HepG2 (cell line): ENCODE measurements around the gene KCNJ1.

ENCODE experiments used
- CBX2 ChIP-seq, 2 experiments: fragments of 200-600 bp in 1 of 2; sonication (generic); formaldehyde crosslinking in 1 of 2; IDR thresholded peaks; 2 replicates each; pipeline versions ENCODE4 v1.7.0 to v1.8.1; 2018 to 2022; ENCODE audit warnings: low read depth in 2 of 2, low read length in 1 of 2, mild to moderate bottlenecking in 1 of 2, missing genetic modification reagents in 1 of 2
- MIER2 ChIP-seq: IDR thresholded peaks from 2 replicates; pipeline ENCODE4 v1.6.1; 2016; ENCODE audit warnings: missing biosample characterization, missing genetic modification reagents
- TF ChIP-seq, protein P1 (sequence below): sonication (generic); formaldehyde crosslinking; IDR thresholded peaks from 2 replicates; pipeline ENCODE4 v1.5.0; 2020; ENCODE audit warnings: mild to moderate bottlenecking, missing genetic modification reagents, moderate library complexity
- TF ChIP-seq, protein P2 (sequence below): sonication (generic); formaldehyde crosslinking; IDR thresholded peaks from 2 replicates; pipeline ENCODE4 v1.4.0; 2020; ENCODE audit warnings: mild to moderate bottlenecking, missing genetic modification reagents

DNA sequence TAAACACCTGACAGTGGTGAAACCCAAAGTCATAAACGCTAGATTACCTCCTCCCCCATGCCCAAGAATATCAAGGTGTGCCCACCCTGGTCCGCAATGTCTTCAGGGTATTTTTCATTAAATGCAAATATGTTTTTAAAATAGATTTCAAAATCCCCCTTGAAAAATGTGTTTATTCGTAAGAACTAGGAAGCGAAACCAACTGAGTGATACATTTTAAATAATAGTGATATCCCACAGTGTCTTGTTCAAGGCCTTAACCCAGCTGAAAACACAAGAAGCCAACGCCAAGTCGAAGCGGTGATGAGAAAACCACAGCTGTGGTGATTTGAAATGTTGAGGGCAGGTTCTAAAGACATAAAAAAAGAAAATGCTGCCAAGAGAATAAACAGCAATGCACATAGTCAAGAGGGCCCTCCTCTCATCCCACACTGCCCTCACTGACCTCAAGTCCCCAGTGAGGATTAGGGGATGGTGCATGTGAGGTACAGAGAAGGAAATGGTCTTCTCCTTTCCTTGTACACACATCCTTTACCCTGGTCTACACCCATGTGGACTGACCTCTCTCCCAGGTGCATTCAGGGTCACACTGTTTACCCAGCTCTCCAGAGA lies 25.5 kb downstream of the KCNJ1 start:
- TF ChIP-seq CBX2 (IDR thresholded peaks at IDR 0.05; ENCODE audit: low read depth, low read length) (no peak), CBX2 (CRISPR knock-in tag; IDR thresholded peaks at IDR 0.05; ENCODE audit: low read depth) (no peak), MIER2 (CRISPR knock-in tag) (no peak)
- TF ChIP-seq, protein P1, sequence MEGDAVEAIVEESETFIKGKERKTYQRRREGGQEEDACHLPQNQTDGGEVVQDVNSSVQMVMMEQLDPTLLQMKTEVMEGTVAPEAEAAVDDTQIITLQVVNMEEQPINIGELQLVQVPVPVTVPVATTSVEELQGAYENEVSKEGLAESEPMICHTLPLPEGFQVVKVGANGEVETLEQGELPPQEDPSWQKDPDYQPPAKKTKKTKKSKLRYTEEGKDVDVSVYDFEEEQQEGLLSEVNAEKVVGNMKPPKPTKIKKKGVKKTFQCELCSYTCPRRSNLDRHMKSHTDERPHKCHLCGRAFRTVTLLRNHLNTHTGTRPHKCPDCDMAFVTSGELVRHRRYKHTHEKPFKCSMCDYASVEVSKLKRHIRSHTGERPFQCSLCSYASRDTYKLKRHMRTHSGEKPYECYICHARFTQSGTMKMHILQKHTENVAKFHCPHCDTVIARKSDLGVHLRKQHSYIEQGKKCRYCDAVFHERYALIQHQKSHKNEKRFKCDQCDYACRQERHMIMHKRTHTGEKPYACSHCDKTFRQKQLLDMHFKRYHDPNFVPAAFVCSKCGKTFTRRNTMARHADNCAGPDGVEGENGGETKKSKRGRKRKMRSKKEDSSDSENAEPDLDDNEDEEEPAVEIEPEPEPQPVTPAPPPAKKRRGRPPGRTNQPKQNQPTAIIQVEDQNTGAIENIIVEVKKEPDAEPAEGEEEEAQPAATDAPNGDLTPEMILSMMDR (CRISPR knock-in tag): no peak
- TF ChIP-seq, protein P2, sequence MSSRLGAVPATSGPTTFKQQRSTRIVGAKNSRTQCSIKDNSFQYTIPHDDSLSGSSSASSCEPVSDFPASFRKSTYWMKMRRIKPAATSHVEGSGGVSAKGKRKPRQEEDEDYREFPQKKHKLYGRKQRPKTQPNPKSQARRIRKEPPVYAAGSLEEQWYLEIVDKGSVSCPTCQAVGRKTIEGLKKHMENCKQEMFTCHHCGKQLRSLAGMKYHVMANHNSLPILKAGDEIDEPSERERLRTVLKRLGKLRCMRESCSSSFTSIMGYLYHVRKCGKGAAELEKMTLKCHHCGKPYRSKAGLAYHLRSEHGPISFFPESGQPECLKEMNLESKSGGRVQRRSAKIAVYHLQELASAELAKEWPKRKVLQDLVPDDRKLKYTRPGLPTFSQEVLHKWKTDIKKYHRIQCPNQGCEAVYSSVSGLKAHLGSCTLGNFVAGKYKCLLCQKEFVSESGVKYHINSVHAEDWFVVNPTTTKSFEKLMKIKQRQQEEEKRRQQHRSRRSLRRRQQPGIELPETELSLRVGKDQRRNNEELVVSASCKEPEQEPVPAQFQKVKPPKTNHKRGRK (CRISPR knock-in tag): no peak
